HG03565 (cell line): Measurements from ENCODE around the gene KCNA2.

Experiments
- ATAC-seq: cut with Tn5 transposase; IDR thresholded peaks from one replicate; pipeline ENCODE4 v1.9.1; 2021; ENCODE audit warnings: mild to moderate bottlenecking, moderate library complexity; ENCODE audit not compliant: unreplicated experiment

KCNA2 gene

DNA sequence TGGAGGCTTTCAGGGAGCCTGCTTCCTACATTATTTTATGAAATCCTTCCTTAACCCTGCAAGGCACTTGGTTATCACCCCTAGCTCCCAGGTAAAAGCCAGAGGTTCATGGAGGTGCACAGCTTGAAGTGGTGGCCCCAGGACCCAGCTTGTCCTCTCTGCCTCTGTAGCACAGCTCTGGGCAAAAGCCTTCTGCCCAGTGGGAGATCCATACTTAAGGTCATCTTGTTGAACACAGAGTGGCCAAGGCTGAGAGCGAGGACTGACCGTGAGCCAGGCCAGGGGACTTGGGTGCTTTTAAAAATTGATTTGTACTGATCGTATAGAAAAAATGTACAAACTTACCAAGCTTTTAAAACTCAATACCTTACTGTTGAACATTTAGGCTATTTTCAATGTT is 33.4 kb downstream of the KCNA2 start:
- no peak for ATAC-seq

GRCh38 chr1:110570901-110571300 is 35.3 kb downstream of the KCNA2 start:
- ATAC-seq = no peak

DNA sequence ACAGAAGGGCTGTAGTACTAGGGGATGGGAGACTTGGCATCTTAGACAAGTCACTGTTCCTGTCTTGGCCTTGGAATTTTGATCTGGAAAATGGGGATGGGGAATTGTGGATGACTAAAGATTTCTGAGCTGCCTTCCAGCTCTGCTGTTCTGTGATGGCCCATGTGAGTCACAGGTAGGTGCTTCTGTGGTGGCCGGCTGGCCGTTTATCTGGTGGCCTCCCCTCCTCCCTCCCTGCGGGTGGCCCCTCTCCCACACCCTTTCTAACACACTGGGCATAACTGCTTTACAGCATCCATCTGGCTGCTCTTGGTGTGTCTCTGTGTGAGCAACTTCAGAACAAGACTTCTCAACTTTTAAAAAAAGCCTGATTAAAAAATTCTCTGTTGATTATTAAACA is 35.9 kb downstream of the KCNA2 start:
- ATAC-seq = no peak

DNA sequence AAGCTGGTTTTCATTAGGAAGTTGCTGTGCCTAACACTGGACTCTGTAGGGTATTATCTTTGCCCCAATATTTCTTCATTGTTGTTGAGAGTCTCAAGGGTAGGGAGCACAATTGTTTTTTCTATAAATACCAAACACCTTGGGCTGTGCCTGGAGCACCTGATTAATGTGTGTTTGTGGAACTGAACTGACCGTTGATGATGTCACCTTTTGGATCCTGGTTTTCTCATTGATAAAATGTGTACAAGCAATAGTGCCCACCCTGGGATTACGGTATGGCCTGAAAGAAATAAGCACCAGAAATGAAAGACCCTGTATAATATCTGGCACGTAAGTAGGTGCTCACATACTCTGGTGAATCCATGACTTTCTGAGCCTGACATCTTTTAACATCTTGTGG is 39.3 kb downstream of the KCNA2 start:
- ATAC-seq = no peak

- no peak for ATAC-seq
These were observed 40.6 kb downstream of the KCNA2 start for GRCh38 chr1:110565565-110565964.

DNA sequence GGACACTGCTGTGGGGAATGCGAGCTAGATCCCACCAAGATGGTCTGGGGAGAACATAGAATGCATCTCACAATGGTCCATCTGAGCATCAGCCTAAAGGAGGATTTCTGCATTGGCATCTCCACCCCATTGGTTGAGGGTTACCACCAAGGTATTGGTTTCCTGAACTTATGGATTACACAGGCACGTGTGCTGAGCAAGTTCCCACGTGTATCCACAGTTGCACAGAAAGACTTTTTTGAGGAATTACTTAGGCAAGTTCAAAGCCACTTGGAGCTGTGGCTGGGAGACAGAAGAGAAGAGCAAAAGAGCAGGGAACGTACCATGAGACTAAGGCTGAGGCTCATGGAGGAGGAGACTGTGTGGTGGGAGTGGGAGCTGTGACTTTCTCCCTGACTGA is 43.1 kb downstream of the KCNA2 start:
- ATAC-seq = no peak

DNA sequence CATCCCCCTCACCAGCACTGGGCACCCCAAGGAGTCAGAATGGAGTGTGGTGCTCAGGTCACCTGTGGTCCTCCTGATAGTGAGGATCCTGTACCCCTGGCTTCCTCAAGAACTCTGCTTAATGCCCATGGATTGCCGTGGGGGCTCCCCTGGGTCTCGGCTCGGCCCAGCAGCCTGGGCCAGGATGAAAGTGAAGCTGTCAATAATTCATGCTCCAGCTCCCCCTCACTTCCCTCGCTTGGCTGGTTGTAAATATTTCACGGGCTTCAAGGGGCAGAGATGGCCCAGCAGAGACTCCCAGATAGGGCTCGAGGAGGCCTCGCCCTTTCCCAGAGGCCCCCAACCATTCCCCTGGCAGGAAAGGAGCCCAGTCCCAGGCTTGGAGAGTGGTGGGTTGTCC is 44.6 kb downstream of the KCNA2 start:
- ATAC-seq = no peak

GRCh38 chr1:110559157-110559556 is 47.0 kb downstream of the KCNA2 start:
- no peak for ATAC-seq

GRCh38 chr1:110557481-110557880 is 48.7 kb downstream of the KCNA2 start:
- ATAC-seq = no peak

DNA sequence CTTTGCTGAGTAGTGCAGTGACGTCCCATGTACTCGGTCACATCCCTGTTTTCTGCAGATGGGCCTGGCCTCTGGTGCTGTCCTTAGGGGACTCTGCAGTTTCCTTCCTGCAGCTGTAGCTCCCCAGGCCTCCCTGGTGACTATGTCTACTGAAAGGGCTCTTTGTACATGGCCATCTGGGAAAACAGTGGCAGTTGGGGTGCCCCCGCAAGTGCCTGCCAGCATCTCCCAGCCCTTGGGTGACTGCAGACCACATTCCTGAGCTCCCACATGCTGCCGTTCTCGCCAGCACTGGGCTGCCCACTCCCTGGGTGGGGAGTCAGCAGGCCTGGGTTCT is 49.7 kb downstream of the KCNA2 start:
- ATAC-seq = no peak

DNA sequence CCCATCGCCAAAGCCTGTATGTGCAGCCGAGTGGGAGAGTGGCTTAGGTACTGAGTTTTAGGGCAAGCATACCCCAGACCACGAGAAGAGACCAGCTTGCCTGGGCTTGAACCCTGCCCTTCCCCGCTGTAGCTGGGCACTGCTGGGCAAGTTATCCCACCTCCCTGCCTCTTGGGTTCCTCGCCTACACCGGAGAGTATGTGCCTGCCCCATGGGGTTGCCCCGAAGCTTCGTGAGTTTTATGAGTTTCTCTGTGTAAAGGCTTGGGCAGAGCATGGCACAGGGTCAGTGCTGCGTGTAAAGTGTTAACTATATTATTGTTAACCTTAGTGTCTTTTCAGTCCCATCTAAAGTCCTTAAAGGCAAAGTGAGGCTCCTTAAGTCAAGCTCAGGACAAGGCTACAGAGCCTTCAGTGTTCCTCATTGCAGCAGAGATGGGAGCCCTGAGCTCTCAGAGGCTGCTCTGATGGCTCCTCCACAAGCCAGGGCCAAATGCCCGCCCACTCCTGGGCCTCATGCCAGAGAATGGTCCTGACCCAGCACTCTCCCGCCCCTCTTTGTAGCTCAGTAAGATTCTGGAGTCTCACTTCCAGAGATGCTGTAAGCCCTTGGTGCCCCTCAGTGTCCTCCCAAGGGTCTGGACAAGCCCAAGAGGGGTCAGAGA is 50.2 kb downstream of the KCNA2 start:
- ATAC-seq = no peak

DNA sequence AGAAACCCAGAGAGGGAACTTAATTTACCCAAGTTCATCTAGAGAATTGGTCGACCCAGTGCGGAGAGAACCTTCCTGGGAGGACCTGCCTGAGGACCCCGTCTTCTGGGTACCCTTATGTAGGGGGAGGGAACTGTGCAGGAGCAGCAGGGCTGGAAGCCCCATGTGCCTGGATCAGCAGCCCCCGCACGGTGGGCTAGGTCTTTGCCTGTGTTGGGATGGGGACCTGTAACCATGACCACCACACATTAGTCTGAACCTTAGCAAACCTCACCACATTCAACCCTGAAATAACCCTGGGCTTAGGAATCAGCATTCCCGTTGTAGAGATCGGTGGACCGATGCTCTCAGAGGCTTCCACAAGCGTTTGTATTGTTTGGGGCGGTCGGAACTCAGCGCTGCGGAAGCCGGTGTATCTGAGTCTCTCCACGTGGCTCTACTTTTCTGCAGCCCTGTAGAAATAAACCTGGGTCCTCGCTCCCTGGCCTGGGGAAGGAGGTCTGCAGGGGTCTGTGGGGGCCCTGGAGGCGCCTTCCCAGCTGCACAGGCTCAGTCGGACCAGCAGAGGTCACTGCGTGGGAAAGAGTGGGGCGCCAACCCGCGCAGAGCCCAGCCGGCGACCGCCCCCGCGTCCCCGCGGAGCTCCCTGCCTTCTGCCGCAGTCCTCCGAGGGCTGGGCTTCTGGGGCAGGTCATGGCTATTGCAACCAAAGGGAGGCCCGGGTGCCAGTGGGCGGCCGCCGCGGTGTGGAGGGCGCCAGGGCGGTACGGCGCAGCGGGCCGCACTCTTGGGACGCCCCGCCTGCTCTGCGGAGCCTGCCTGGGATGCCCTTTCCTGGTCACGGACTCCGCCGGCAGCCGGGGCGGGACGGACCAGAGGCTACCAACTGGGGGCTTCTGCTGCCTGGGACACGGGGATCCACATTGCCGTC is 51.0 kb downstream of the KCNA2 start:
- no peak for ATAC-seq

DNA sequence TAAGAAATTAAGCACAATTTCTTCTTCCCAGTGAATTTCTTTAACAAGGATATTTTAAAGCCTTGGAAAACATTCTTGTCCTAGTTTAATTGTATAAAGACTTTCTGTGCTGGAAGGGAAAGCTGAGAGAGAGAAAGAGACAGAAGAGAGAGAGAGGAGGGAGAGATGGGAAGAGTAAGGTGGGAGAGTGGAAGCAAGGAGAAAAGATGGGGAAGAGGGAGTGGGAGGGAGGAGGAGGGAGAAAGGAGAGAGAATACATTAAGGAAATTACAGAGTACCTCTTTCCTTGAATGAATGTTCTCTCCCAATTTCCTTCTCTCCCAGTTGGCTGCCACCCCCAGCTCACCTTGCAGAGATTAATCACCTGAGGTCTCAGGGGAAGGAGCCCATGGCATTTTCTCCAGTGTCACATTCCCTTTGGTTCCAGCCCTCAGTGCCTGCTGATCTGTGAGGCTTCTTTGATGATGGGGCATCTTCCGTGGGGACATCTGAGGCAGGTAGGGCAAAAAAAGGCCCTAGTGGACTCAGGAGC is 54.8 kb downstream of the KCNA2 start:
- ATAC-seq = no peak

GRCh38 chr1:110549831-110550230 is 56.3 kb downstream of the KCNA2 start:
- ATAC-seq = no peak

DNA sequence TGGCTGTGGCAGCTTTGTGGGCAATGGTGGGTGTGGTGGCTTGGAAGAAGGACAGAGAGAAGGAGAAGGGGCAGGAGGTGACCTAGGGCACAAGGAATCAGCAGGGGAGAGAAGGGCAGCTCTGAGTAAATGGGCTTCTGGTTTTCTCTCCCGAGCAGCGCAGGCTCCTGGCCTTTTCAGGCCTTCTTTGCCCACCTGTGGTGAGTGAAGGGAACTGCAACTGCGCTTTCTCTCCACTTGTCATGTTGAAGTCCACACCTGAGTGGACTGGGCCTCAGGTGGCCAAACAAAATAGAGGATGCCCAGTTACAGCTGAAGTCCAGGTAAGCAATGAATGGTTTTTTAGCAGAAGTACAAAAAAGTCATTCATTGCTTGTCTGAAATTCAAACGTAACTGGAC is 57.8 kb downstream of the KCNA2 start:
- ATAC-seq = no peak

- ATAC-seq = no peak
These were observed 59.1 kb downstream of the KCNA2 start for GRCh38 chr1:110547017-110547416.

DNA sequence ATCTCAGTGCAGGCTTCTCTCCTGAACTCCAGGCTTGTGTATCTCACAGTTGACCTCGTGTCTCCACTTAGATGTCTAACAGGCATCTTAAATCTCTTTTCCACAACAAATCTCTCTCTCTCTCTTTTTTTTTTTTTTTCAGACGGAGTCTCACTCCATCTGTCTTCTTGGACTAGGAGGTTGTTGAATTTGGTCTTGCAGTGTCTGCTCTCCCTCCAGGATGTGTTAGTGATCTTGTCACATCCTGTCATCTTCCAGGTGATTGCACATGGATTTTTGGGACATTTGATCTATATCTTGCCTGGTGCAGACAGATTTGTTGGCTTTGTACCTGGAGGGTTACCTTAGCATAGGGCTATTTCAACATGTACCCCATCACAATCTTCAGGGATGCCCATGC is 60.7 kb downstream of the KCNA2 start:
- ATAC-seq = no peak

DNA sequence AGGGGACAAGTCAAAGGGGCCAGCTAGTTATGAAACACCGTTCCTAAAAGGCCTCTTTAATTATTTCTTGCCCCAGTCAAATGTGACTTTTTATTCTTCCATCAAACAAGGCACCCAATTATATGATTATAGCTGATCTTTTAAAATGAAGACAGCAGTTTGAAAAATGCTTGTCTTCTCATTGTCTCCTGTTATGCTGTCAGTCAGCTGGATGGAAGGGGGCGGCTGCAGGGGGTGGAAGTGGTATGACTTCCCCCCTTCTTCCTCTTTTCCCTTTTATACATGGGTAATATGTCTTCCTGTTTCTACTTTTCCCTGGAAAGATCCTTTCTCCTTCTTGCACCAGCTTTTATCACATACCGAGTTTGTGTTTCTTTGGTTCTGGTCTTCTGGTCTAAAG is 61.4 kb downstream of the KCNA2 start:
- no peak for ATAC-seq
